ENCODE measurements around the gene PLA2G4D.

Gene PLA2G4D

DNA sequence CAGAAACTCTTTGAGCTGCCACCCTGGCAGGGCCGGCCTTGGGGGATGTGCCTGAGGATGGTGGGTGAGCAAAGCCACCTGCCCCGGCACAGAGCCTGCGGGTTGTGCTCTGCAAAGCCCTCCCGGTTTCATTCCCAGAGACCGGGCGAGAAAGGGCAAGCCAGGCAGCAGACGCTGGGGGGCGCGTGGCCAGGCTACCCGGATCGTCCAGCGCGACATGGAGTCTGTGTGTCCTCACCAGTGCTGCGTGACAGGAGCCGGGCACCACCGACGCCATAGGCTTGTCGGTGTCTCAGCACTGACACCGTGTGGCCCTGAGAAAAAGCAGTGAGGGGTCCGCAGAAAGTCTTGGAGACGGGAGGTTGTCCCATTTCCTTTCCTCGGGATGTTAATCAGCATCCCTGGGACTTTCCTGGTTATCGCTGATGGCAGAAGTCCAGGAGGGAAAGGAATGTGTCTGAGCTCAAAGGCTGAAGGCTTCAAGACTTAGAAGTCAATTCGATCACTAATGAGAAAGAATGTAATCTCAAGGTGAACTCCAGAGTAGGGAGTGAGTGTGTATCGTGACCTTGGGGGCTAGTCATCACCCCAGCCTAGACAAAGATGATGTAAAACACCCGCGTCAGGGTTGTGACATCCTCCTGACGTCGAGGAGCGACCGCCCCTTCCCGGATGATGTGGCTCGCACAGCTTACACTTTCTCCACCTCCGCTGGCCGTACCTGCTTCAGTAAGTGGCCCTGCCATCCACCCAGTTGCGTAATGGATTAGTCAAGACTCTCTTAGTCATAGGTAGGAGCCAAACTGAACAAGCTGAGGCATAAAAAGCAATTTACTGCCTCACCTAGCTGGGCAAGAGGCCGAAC is 37.2 kb downstream of the PLA2G4D start:
- DNase-seq, result peak in 46 of 56 donors; percentile 7 to 73 (median 36)

DNA sequence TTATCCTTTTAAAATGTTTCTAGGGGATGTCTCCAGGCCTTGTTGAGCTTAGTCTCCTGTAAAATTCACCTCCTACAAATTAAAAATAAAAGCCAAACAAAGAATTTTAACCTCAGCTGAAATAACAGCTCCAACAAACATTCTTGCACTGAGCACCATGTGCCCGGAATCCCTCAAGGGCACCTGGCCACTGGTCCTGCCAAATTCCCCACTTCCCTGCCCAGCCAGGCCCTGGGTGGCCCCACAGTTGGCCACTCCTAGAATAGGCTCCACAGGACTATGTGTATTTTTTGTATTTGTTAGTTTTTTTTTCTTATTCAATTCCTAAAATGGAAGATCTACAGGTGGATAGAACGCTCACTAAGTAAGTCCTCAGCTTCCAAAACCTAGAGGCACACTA is 40.4 kb downstream of the PLA2G4D start:
- DNase-seq, result no peak

GRCh38 chr15:42053010-42053409 is 41.4 kb downstream of the PLA2G4D start:
- no peak for DNase-seq

DNA sequence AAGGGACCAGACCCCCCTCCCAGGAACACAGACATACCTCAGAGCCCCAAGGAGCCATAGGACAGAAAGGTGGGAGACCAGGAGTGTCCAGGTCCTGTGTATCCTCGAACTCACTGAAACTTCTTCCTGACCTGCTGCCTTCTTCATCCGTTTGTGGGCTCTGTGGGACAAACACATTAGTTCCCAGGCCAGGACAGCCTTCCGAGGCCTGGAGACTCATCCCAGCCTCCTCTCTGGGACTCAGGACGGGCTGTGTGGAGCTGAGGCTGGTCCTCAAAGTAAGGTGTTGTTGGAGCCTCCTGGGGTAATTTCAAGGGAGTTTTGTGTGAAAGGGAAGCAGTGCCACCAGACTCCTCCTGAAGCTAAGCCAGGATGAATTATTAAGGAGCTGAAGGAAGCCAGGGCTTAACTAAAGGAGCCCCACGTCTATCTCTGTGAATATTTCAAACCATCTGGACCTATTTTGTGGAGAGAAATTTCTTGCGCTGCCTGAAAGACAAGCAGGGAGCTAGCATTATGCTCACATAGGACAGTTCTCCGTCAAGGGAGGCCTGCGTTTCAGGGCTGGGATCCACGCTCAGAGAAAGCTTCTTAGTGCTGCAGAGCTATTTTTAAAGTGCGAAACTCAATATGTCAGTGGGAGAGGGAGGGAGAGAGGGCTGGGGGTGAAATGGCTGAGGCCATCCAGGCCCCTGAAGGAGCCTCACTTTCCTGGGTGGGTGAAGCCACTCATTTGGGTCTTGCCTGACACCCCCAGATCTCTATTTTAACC is 43.7 kb downstream of the PLA2G4D start:
- no peak for DNase-seq

- no peak for DNase-seq
Observed at GRCh38 chr15:42048821-42049200, 45.6 kb downstream of the PLA2G4D start.

DNA sequence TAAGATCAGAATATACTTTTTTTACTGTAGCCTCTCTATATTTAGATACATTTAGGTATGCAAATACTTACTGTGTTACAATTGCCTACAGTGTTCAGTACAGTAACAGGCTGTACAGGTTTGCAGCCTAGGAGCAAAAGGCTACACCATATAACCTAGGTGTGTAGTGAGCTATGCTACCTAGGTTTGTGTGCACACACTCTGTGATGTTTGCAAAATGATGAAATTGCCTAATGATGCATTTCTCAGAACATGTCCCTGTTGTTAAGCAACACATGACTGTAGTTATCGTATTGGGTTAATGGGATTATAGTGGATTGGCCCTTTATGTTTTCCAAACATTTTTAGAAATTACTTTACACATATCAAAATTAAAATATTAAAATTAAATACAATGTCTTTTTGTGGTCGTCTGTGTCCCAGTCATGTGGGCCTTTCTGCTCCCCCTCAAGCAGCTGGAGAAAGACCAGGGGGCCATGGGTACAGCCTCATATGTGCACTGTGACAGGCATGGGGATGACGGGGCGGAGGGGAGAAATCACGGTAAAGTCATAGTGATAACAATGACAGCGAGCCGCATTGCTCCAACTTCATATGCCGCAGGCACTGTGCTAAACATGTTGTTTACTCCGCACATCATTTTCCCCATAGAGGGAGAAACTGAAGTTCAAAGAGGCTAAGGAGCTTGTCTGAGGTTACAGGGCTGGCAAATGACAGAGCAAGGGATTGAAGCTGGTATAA is 46.1 kb downstream of the PLA2G4D start:
- no peak for DNase-seq

GRCh38 chr15:42046597-42046996 is 47.8 kb downstream of the PLA2G4D start:
- DNase-seq, result no peak

GRCh38 chr15:42045211-42045615 is 49.1 kb downstream of the PLA2G4D start:
- DNase-seq, result no peak

DNA sequence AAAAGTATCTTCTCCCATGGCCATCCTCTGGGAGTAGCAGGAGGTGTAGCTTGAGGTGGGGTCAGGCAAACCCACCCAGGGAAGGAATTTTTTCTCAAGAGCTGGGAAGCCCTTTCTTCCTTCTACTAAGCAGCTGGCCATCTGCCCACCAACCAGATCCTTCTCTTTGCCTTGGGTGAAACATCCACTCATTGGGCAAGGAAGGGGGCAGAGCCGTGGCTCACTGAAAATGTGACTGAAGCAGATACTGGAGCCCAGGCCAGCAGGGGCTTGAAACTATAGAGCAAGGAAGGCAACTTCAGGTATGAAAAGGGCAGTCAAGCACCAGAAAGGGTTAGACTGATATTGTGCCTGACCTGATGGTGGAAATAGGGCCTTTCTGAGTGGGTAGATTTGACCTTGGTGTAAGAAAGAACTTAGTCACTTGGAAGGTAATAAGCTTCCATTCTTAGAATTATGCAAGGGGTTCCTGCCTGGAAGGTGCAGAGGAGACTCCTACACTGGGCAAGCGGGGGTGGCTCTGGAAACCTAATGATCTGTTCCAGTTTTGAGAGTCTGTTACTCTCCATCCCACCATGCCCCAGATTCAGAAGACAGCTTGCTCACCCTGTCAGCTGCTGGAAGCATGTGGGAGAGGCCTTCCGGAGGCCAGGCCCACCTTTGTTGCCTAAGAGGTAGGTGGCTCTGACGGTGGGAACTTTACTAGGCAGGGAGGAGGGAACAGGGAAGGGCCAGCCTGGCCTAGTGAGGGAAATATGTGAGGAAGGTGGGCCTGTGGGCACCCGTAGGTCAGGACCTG is 51.6 kb downstream of the PLA2G4D start:
- DNase-seq, result peak in 11 of 56 donors; percentile 6 to 61 (median 24)

- no peak for DNase-seq
Observed at GRCh38 chr15:42038401-42038800, 56.0 kb downstream of the PLA2G4D start.

- DNase-seq, result no peak
Observed at GRCh38 chr15:42037656-42038055, 56.7 kb downstream of the PLA2G4D start.

DNA sequence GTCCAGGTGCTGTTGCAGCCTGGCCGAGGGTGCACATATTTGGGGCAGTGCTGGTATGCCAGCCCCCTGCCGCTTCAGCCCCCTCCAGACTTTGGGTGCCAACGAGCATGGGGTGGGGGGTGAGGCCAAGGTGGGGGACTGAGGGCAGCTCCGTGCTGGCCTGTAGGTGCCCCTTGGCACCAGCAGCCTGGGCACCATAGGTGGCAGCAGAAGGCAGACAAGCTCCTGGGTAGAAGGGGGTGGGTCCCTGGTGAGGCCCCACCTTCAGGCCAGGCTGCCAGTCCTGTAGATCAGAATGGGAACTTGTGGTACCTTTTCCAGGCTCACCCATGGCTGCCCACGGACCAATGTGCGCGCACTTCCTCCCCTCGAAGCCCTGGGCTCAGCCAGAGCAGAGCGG is 57.4 kb downstream of the PLA2G4D start:
- no peak for DNase-seq

GRCh38 chr15:42036112-42036905 is 58.1 kb downstream of the PLA2G4D start:
- DNase-seq, result no peak

DNA sequence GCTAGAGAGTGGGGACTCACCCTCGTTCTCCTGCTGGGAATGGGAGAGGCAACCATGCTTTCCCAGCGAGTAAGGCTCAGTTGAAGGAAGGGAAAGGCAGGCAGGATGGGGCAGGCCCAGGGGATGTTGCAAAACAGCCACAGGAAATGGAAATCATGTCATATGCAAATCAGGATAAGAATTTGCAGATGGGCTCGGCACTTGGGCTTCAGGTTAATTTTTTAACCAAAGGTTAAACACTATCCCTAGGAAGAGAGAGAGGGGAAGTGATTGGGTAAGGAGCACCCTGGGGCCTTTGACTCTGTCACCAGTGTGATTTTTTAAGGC is 59.0 kb downstream of the PLA2G4D start:
- DNase-seq, result no peak

- DNase-seq, result no peak
Observed at GRCh38 chr15:42034628-42035434, 59.5 kb downstream of the PLA2G4D start.

DNA sequence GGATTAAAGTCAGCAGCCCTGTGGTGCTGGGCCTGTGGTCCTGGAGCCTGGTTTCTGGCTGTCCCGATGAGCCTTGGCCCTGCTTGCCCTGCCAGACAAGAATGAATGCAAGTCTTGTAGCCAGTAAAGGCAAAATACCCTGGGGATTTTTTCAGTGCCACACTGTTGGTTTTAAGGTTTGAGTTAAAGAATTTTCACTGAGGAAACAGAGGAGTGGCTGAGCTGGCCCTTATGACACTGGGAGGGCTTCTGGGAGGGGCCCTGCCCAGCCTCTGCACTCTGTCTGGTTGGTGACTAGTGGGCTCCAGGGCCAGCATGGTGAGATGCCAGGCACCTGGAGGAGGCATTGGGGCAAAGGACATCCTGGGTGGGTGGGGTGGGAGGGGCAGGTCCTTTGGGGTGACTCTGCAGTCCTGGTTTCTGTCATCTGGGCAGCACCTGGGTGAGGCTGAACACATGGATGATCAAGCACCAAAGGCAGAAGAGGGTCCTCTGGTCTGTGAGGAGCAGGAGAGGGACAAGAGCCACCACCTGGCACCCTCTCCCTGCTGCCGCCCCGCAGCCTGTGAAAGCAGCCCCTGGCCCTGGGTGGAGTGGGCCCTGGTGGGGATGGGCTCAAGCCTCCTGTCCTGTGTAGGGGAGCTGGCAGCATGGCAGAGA is 61.0 kb downstream of the PLA2G4D start:
- no peak for DNase-seq

DNA sequence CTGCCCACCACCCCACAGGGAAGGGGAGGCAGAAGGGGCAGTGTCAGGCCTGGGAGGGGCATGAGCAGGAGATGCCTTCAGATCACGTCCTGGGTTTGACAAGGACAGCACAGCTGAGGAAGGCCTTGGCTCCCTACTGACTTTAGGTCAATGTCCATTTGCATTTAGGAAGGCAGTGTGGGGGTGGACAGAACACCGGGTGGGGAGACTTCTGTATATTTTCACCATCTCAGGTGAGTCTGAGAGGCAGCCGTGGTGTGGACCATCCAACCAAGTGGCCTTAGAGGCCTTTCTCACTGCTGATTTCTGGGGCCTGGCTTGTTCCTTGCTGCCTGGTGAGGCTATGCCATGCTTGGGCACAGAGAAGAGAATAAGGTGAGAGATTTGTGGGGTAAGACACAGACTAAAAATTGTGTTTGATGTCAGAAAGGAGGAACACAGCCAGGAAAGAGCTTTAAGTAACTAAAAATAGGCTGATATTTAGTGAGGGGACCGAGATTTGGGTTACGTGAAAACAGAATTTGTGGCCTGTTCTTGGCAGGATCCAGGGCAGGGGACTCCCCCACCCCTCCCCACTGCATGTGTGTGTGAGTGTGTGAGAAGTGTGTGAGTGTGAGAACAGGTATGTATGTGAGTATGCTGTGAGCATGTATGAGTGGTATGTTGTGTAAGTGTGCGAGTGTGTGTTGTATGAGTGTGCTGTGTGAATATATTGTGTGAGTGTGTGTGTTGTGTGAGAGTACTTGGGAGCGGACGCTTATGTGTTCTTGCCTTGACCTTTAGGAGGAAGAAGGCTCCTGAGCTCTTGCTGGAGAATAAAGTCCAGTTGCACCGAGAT is 61.8 kb downstream of the PLA2G4D start:
- no peak for DNase-seq
